Gastroesophageal sphincter (tissue), 4 donors: Measurements from ENCODE around the gene CCDC154. TPM values are rescaled to one million over a fixed set of nuclear protein-coding genes. Genes with fewer than 3 reads are reported as not detected.

Source experiments
- ATAC-seq: fragments of 150-250 bp; one replicate; pipeline ENCODE4 v1.9.1; 2016; ENCODE audit warnings: mild to moderate bottlenecking, moderate library complexity
- H3K27ac ChIP-seq, 4 donors: fragments of 200-600 bp; sonication (generic) in 3 of 4; 1 replicate in 3 of 4; 2 replicates in 1 of 4; pipeline ENCODE4 v1.5.1; 2016 to 2019
- H3K27me3 ChIP-seq: fragments of 200-600 bp; sonication (generic); one replicate; pipeline ENCODE4 v1.5.1; 2019
- H3K36me3 ChIP-seq, 2 donors: fragments of 200-600 bp; sonication (generic); one replicate each; pipeline ENCODE4 v1.5.1; 2019; ENCODE audit warnings: control low read depth in 1 of 2
- H3K4me1 ChIP-seq, 3 donors: fragments of 200-600 bp; sonication (generic); 1 replicate in 2 of 3; 2 replicates in 1 of 3; pipeline ENCODE4 v1.5.1; 2016 to 2019; ENCODE audit warnings: control low read depth in 2 of 3
- H3K4me3 ChIP-seq, 2 donors: fragments of 200-600 bp; sonication (generic); one replicate each; pipeline ENCODE4 v1.5.1; 2019; ENCODE audit warnings: mild to moderate bottlenecking in 1 of 2, moderate library complexity in 1 of 2
- H3K9me3 ChIP-seq, 3 donors: fragments of 200-600 bp; sonication (generic); one replicate each; pipeline ENCODE4 v1.5.1; 2017 to 2019; ENCODE audit warnings: control low read depth in 2 of 3
- EP300 ChIP-seq: sonication (generic); formaldehyde crosslinking; IDR thresholded peaks from one replicate; pipeline ENCODE4 v1.6.1; 2017; ENCODE audit warnings: antibody characterized with exemption, mild to moderate bottlenecking
- POLR2A ChIP-seq, 2 donors: fragments of 450-650 bp; IDR thresholded peaks; one replicate each; pipeline ENCODE4 v1.6.1; 2017; ENCODE audit warnings: antibody characterized with exemption in 2 of 2, mild to moderate bottlenecking in 2 of 2, moderate library complexity in 1 of 2
- POLR2AphosphoS5 ChIP-seq: sonication (generic); formaldehyde crosslinking; IDR thresholded peaks from one replicate; pipeline ENCODE4 v1.6.1; 2017; ENCODE audit warnings: antibody characterized with exemption
- whole genome bisulfite sequencing, 2 donors: methylation state at CpG; one replicate each; pipeline ENCODE4 v1.1.5; 2018; ENCODE audit warnings: low coverage in 1 of 2; 5-methylcytosine and 5-hydroxymethylcytosine counted together
- total RNA-seq, 4 donors: library from RNA; depleted of rRNA; stranded (reverse); fragments of >200 nt; gene quantifications; one replicate each; pipeline ENCODE4 v1.1.0, GENCODE V29; 2016
- TF ChIP-seq, protein P1 (sequence below), 4 experiments: fragments of 200-600 bp in 2 of 4; fragments of 450-650 bp in 2 of 4; sonication (generic) in 1 of 4; IDR thresholded peaks; one replicate each; pipeline ENCODE4 v1.5.1; 2017 to 2019; ENCODE audit warnings: antibody characterized with exemption in 4 of 4, mild to moderate bottlenecking in 2 of 4, moderate library complexity in 2 of 4

CCDC154 gene
- total RNA-seq, 4 donors from 2014 or later, result not detected

- WGBS, 2 donors, result 100% methylated on average over 1 of the region's 14 CpGs; no CpG with 5 or more reads in 1 of the 2 donors
- ATAC-seq, result no peak
- Histone ChIP-seq H3K36me3 (peaks cover 0 to 36% of the 10 kb centered on the region in 2 donors), H3K4me1 (peaks cover 0 to 29% (median 0%) of the 10 kb centered on the region in 3 donors), H3K9me3 (no peaks in the 10 kb centered on the region), H3K27me3 (no peaks in the 10 kb centered on the region), H3K4me3 (no peak overlapping the region), H3K27ac (no peak overlapping the region)
- TF ChIP-seq EP300 (no peak), POLR2AphosphoS5 (no peak), POLR2A (IDR thresholded peaks at IDR 0.05) (no peak)
- TF ChIP-seq, protein P1, sequence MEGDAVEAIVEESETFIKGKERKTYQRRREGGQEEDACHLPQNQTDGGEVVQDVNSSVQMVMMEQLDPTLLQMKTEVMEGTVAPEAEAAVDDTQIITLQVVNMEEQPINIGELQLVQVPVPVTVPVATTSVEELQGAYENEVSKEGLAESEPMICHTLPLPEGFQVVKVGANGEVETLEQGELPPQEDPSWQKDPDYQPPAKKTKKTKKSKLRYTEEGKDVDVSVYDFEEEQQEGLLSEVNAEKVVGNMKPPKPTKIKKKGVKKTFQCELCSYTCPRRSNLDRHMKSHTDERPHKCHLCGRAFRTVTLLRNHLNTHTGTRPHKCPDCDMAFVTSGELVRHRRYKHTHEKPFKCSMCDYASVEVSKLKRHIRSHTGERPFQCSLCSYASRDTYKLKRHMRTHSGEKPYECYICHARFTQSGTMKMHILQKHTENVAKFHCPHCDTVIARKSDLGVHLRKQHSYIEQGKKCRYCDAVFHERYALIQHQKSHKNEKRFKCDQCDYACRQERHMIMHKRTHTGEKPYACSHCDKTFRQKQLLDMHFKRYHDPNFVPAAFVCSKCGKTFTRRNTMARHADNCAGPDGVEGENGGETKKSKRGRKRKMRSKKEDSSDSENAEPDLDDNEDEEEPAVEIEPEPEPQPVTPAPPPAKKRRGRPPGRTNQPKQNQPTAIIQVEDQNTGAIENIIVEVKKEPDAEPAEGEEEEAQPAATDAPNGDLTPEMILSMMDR (IDR thresholded peaks at IDR 0.05), result no peak
Measured at GRCh38 chr16:1466968-1467521, 22.7 kb upstream of the CCDC154 start.

GRCh38 chr16:1466054-1466453, 21.7 kb upstream of the CCDC154 start:
- H3K4me3 ChIP-seq, result no peak overlapping the region
- 67 to 82% methylated on average over 3 to 10 of the region's 24 CpGs for WGBS, 2 donors
- H3K4me1 ChIP-seq, result peaks cover 0 to 19% (median 0%) of the 10 kb centered on the region in 3 donors
- no peak overlapping the region for H3K27ac ChIP-seq
- no peaks in the 10 kb centered on the region for H3K9me3 ChIP-seq
- TF ChIP-seq POLR2AphosphoS5 (no peak), EP300 (no peak), POLR2A (IDR thresholded peaks at IDR 0.05) (no peak)
- TF ChIP-seq, protein P1 (IDR thresholded peaks at IDR 0.05), result no peak
- H3K36me3 ChIP-seq, result peaks cover 0 to 45% of the 10 kb centered on the region in 2 donors
- ATAC-seq, result no peak
- H3K27me3 ChIP-seq, result no peaks in the 10 kb centered on the region

- peaks cover 0 to 51% of the 10 kb centered on the region in 2 donors for H3K36me3 ChIP-seq
- H3K4me3 ChIP-seq, result no peak overlapping the region
- H3K4me1 ChIP-seq, result peaks cover 0 to 14% (median 0%) of the 10 kb centered on the region in 3 donors
- no peak for ATAC-seq
- H3K9me3 ChIP-seq, result no peaks in the 10 kb centered on the region
- no CpG with 5 or more reads among the region's 13 CpGs for WGBS, 2 donors
- H3K27me3 ChIP-seq, result no peaks in the 10 kb centered on the region
- TF ChIP-seq POLR2AphosphoS5 (no peak), EP300 (no peak), POLR2A (IDR thresholded peaks at IDR 0.05) (no peak)
- TF ChIP-seq, protein P1 (IDR thresholded peaks at IDR 0.05), result no peak
- no peak overlapping the region for H3K27ac ChIP-seq
Measured at GRCh38 chr16:1465567-1465915, 21.2 kb upstream of the CCDC154 start.

DNA sequence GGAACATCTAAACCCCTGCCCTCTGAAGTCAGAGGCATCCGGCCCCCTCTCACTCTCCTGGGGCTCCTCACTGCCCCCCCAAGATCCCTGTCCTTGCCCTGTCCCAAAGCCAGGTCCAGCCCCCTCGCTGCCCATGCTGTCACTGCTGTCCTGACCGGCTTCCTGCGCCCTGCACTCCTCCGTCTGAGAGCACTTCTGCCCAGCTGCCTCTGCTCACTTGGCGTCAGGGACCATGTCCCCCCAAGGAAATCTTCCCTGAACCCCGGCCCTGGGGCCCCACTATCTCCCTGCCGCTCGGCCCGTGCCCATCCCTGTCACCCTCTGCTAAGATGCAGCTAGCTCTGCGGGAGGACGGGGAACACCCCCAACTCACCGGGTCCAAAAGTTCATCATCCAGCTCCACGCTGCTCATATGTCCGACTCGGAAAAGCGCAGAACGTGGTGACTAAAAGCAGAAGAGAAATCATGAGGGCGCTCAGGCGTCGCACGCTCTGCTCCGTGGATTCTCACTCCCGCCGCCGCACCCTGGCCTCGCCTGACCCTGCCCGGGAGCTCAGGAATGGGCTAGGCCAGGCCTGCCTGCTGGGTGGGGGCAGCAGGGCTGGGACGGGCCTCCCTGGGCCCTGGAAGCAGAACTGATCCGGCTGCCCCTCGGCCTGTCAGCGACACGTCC, 20.7 kb upstream of the CCDC154 start:
- Histone ChIP-seq H3K4me3 (no peak overlapping the region), H3K36me3 (peaks cover 0 to 56% of the 10 kb centered on the region in 2 donors), H3K4me1 (peaks cover 0 to 9% (median 0%) of the 10 kb centered on the region in 3 donors), H3K27me3 (no peaks in the 10 kb centered on the region), H3K27ac (no peak overlapping the region), H3K9me3 (no peaks in the 10 kb centered on the region)
- TF ChIP-seq POLR2AphosphoS5, result no peak
- TF ChIP-seq, protein P1 (IDR thresholded peaks at IDR 0.05), result no peak
- no peak for TF ChIP-seq EP300
- no peak for TF ChIP-seq POLR2A (IDR thresholded peaks at IDR 0.05)
- ATAC-seq, result no peak
- 78 to 89% methylated on average over 9 to 12 of the region's 33 CpGs for WGBS, 2 donors
